HG03442 (cell line): Measurements from ENCODE around the gene CCDC12.
"Not testable (repeated sequence)": the region's sequence is repeated elsewhere in the genome, so short reads cannot be mapped to it uniquely, and the experiment has no call there.

ENCODE experiments used
- ATAC-seq: cut with Tn5 transposase; IDR thresholded peaks from one replicate; pipeline ENCODE4 v1.9.1; 2021; ENCODE audit warnings: mild to moderate bottlenecking, moderate library complexity; ENCODE audit not compliant: unreplicated experiment

Gene CCDC12

DNA sequence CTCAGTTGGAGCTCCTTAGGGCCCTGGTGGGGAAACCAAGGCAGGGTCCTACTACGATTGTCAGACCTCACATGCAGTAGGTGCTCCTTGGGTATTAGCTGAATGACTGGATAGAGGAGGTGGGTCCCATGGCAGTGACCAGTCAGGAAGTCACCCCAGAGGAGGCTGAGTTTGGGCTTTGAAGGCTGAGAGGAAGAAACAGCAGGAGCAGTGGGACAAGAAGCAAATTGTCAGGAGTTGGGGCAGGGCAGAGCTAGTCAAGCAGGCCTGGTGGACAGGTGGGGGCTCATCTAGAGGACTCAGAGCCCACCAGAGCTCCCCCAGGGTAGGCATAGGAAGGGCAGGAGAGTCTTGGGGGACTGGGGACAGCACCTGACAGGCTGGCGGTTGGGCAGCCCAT lies 6.0 kb upstream of the CCDC12 start:
- ATAC-seq: no peak

DNA sequence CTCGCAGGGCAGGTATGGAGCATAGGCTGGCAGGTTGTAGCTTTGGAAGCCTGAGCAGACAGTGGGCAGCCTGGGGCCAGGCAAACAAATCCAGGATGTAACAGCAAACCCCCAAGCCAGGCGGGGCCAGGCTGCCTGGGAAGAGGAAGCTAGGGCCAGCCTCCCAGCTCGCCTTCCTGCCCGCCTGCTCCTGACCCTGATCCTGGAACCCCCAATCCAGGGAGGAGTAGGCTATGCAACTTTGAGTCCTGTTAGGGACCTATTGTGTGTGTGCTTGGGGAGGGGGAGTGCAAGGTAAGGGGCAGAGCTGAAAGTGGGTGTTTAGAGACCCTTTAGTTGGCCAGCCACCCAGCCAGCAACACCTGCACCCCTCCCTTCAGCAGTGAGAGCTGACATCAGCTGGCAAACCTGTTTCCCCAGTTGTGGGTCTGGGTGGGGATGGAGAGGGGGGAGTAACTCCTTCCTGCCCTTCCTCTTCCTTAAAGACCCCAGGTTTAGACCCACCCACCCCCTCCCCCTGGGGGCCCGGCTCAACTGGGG lies 5.5 kb upstream of the CCDC12 start:
- ATAC-seq: no peak

DNA sequence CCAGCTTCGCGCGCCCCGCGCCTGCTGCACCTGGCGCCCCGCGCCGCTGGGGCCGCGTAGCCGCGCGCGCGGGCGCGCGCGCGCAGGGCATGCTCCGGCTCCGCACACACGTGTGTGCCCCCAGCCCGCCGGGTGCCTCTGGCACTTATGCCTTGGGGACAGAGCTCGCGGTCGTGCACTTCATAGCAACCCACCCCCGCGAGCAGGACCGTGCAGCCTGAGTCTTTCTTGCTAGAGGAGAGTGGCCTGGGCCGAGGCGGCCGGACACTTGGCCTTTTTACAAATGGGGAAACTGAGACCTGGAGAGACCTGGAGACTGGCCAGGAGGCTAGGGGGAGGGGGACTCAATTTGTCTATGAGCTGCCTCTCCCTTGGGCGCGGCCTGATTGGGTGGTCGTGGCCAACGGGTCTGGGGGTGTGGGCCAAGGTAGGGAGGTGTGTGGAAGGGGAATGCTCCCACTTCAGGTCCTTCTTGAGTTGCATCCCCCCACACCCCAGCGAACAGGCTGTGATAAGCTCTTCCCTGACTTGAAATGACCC lies 3.5 kb upstream of the CCDC12 start:
- ATAC-seq: peak; percentile 8

GRCh38 chr3:46978985-46979944 lies 2.7 kb upstream of the CCDC12 start, which contains the start of gene NBEAL2:
TSS of gene NBEAL2 (plus strand) at chr3:46979666. CDS start at chr3:46979862, 196 bp downstream.
- peak; percentile 70 for ATAC-seq

GRCh38 chr3:46978381-46978780 lies 1.8 kb upstream of the CCDC12 start:
- ATAC-seq: no peak

DNA sequence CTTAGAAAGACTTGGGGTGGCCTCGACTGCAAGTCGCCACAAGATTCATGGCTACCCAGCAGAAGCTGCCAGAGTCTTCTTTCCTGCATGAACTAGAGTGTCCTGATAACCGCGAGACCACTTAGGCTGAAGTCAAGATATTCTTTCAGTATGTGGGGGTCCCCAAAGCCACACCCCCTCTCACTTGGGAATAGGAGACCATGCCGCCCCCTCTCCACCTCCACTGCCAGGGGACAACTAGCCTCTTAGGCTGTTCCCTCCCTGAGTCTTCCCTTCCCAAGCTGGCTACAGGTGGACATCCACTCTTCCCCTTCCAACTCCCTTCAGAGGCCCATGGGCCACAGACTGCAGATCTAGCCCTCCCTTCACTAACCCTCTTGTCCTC lies 1.3 kb upstream of the CCDC12 start:
- no peak for ATAC-seq

- no peak for ATAC-seq
Observed at GRCh38 chr3:46974421-46975171, 1.9 kb downstream of the CCDC12 start.

DNA sequence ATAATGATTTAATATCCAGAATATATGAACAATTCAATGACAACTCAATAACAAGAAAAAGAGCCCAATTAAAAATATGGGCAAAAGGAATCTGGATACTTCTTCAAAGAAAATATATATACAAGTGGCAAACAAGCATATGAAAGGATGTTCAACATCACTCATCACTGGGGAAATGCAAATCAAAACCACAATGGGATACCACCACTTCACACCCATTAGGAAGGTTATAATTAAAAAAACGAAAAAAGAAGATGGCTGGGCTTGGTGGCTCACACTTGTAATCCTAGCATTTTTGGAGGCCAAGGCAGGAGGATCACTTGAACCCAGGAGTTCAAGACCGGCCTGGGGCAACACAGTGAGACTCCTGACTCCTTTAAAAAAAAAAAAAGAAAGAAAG lies 4.1 kb downstream of the CCDC12 start:
- ATAC-seq: no peak

DNA sequence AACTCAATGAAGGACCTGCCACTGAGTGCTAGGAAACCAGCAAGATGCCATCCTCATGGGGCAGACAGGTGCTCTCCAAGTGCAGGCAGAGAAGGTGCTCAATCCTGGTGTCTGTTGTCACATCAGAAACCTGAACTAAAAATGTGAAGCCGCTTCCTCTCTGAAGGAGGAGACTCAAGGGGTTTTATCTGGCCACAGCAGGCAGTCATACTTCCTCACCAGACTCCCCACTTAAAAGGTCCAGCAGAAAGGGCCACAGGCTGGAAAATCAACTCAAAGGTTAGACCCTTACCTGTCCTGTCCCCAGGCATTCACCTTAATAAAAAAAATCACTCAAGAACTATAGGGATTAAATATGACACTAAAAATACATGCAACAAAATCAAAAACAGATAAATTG lies 4.8 kb downstream of the CCDC12 start:
- ATAC-seq: no peak

DNA sequence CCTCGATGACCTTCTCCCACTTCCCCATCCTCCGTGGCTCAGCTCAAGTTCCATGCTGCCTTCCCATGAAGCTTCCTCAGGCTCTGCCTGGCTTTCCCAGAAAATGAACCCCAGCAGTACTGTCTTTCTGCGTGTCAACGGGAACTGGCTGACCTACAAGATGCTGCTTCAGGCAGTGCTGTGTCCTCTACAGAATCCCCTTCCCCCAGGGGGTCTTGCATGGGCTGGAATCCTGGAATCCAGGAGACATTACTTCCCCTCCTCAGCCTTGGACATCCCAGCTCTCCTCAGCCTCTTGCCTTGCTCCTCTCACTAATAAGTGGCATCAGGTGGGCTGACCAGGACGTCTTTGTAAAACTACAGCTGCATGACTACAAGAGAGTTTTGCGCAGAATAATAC lies 5.4 kb downstream of the CCDC12 start:
- no peak for ATAC-seq

GRCh38 chr3:46970391-46971091 lies 6.0 kb downstream of the CCDC12 start:
- no peak for ATAC-seq

DNA sequence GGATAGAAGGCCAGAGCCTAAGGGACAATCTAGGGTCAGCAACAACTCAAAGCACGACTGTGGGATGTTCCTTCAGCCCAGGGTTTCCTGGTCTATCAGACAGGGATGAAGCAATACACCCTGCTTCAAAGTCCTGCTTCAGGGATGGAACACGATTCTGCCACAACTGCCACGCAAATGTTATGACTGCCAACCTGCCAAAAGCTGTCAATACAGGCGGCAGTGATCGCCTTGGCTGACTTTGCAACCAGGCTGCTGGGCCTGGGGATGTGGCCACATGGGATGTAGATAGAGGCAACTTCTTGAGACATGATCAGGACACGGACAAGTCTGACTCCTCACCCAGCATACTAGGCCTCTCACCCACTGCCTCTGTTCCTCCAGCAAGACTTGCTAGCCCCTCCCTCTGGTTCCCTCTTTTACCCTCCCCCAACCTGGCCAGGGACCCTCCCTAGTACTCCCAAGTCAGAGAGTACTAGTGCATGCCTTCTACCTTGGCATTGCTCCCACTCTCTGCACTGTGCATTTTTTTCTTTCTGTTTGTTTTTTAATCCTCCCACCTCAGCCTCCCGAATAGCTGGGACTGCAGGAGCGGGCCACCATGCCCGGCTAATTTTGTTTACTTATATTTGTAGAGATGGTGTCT lies 7.6 kb downstream of the CCDC12 start:
- no peak for ATAC-seq

GRCh38 chr3:46966811-46967210 lies 9.7 kb downstream of the CCDC12 start:
- no peak for ATAC-seq

DNA sequence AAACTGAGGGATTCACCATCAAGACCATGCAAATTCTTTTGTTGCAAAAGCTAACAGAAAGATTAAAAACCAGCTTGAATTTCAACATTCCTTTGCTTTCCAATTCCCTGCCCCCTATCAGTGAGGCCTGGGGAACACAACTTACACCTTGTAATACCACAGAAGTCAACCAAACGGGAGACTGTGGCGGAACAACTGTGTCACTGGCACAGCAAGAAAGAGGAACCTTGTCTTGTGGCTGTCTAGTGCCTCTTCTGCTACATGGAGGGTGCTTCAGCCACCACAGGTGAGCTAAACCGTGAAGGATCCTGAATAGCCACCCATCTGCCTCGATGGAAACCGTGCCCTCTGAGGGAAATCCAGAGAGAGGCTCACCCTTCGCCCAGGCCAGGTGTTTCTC lies 11.4 kb downstream of the CCDC12 start:
- no peak for ATAC-seq

GRCh38 chr3:46964038-46964590 lies 12.4 kb downstream of the CCDC12 start:
- ATAC-seq: not testable (repeated sequence)

- no peak for ATAC-seq
Observed at GRCh38 chr3:46962990-46963389, 13.6 kb downstream of the CCDC12 start.

GRCh38 chr3:46962427-46962826 lies 14.1 kb downstream of the CCDC12 start:
- no peak for ATAC-seq

GRCh38 chr3:46960835-46961234 lies 15.7 kb downstream of the CCDC12 start:
- no peak for ATAC-seq

GRCh38 chr3:46960081-46960701 lies 16.4 kb downstream of the CCDC12 start:
- no peak for ATAC-seq

GRCh38 chr3:46959161-46959511 lies 17.4 kb downstream of the CCDC12 start:
- no peak for ATAC-seq
